Breast epithelium (tissue), 4 donors: ENCODE measurements around the gene TRIM43B. TPM values are rescaled to one million over a fixed set of nuclear protein-coding genes. Genes with fewer than 3 reads are reported as not detected.
"Not testable (repeated sequence)": the region's sequence is repeated elsewhere in the genome, so short reads cannot be mapped to it uniquely, and the experiment has no call there.

Experiments used
- DNase-seq, 2 donors: peaks; one replicate each; pipeline ENCODE4 v3.0.0-alpha.2; 2019; ENCODE audit warnings: low spot score in 2 of 2
- H3K27ac ChIP-seq, 2 donors: fragments of 200-600 bp; sonication (generic) in 1 of 2; one replicate each; pipeline ENCODE4 v1.5.1; 2016 to 2019; ENCODE audit warnings: mild to moderate bottlenecking in 1 of 2
- H3K27me3 ChIP-seq, 2 donors: fragments of 200-600 bp; sonication (generic) in 1 of 2; one replicate each; pipeline versions ENCODE4 v1.5.1 to v1.6.0; 2017 to 2019; ENCODE audit warnings: control low read depth in 1 of 2, mild to moderate bottlenecking in 1 of 2
- H3K36me3 ChIP-seq: fragments of 200-600 bp; one replicate; pipeline ENCODE4 v1.5.1; 2019
- H3K4me1 ChIP-seq, 2 donors: fragments of 200-600 bp; sonication (generic); one replicate each; pipeline ENCODE4 v1.5.1; 2016 to 2019; ENCODE audit warnings: control low read depth in 1 of 2
- H3K4me3 ChIP-seq, 3 donors: fragments of 200-600 bp; sonication (generic); 1 replicate in 2 of 3; 2 replicates in 1 of 3; pipeline ENCODE4 v1.5.1; 2016 to 2019; ENCODE audit warnings: mild to moderate bottlenecking in 3 of 3, moderate library complexity in 2 of 3
- H3K9me3 ChIP-seq, 2 donors: fragments of 200-600 bp; sonication (generic) in 1 of 2; one replicate each; pipeline ENCODE4 v1.5.1; 2016 to 2019; ENCODE audit warnings: control low read depth in 1 of 2
- CTCF ChIP-seq, 3 donors: fragments of 450-650 bp; IDR thresholded peaks; one replicate each; pipeline ENCODE4 v1.5.1; 2016 to 2017; ENCODE audit warnings: antibody characterized with exemption in 3 of 3, mild to moderate bottlenecking in 3 of 3, moderate library complexity in 3 of 3
- POLR2A ChIP-seq: fragments of 450-650 bp; IDR thresholded peaks from one replicate; pipeline ENCODE4 v1.6.1; 2016; ENCODE audit warnings: antibody characterized with exemption, mild to moderate bottlenecking, moderate library complexity
- POLR2AphosphoS5 ChIP-seq, 3 donors: sonication (generic); formaldehyde crosslinking; IDR thresholded peaks; one replicate each; pipeline ENCODE4 v1.6.1; 2017; ENCODE audit warnings: antibody characterized with exemption in 3 of 3
- intact Hi-C: fragments of 100-400 bp; cut with DNase I; formaldehyde crosslinking; loops from one replicate; pipeline ENCODE4 v1.15.1; 2023; ENCODE audit warnings: low total_unique reads
- total RNA-seq, 3 donors: library from RNA; depleted of rRNA; stranded (reverse); fragments of >200 nt; gene quantifications; one replicate each; pipeline ENCODE4 v1.1.0, GENCODE V29; 2016

Gene TRIM43B
- total RNA-seq, 3 donors from 2014 or later, result not detected

- intact Hi-C loops, result no loop called here
- DNase-seq, result no peak
- Histone ChIP-seq H3K4me3 (no peak overlapping the region), H3K36me3 (no peaks in the 10 kb centered on the region), H3K27me3 (no peaks in the 10 kb centered on the region), H3K9me3 (no peaks in the 10 kb centered on the region), H3K27ac (no peak overlapping the region), H3K4me1 (no peaks in the 10 kb centered on the region)
- no peak for TF ChIP-seq POLR2AphosphoS5 (IDR thresholded peaks at IDR 0.05)
- TF ChIP-seq CTCF (IDR thresholded peaks at IDR 0.05), result no peak
- TF ChIP-seq POLR2A, result no peak
These were observed 39.6 kb upstream of the TRIM43B start for GRCh38 chr2:95524195-95524594.

GRCh38 chr2:95514718-95515117 is 30.2 kb upstream of the TRIM43B start:
- Histone ChIP-seq H3K9me3 (no peaks in the 10 kb centered on the region), H3K36me3 (no peaks in the 10 kb centered on the region), H3K4me3 (no peak overlapping the region), H3K4me1 (no peaks in the 10 kb centered on the region), H3K27me3 (no peaks in the 10 kb centered on the region), H3K27ac (no peak overlapping the region)
- intact Hi-C loops, result no loop called here
- no peak for DNase-seq
- TF ChIP-seq CTCF (IDR thresholded peaks at IDR 0.05) (no peak), POLR2A (no peak), POLR2AphosphoS5 (IDR thresholded peaks at IDR 0.05) (no peak)

GRCh38 chr2:95514226-95514625 is 29.7 kb upstream of the TRIM43B start:
- DNase-seq, H3K4me1 ChIP-seq, H3K9me3 ChIP-seq, H3K36me3 ChIP-seq, H3K27me3 ChIP-seq, H3K27ac ChIP-seq, H3K4me3 ChIP-seq, intact Hi-C loops: not testable (repeated sequence)

- TF ChIP-seq POLR2AphosphoS5 (IDR thresholded peaks at IDR 0.05) (no peak), CTCF (IDR thresholded peaks at IDR 0.05) (no peak), POLR2A (no peak)
- no peaks in the 10 kb centered on the region for H3K9me3 ChIP-seq
- no peaks in the 10 kb centered on the region for H3K4me1 ChIP-seq
- no peaks in the 10 kb centered on the region for H3K27me3 ChIP-seq
- intact Hi-C loops, result no loop called here
- no peaks in the 10 kb centered on the region for H3K36me3 ChIP-seq
- no peak overlapping the region for H3K27ac ChIP-seq
- no peak for DNase-seq
- no peak overlapping the region for H3K4me3 ChIP-seq
These were observed 24.9 kb upstream of the TRIM43B start for GRCh38 chr2:95509408-95509807.

GRCh38 chr2:95505222-95505621 is 20.7 kb upstream of the TRIM43B start:
- intact Hi-C loops, result no loop called here
- TF ChIP-seq POLR2AphosphoS5 (IDR thresholded peaks at IDR 0.05) (no peak), POLR2A (no peak), CTCF (IDR thresholded peaks at IDR 0.05) (no peak)
- Histone ChIP-seq H3K9me3 (no peaks in the 10 kb centered on the region), H3K27me3 (no peaks in the 10 kb centered on the region), H3K27ac (no peak overlapping the region), H3K36me3 (no peaks in the 10 kb centered on the region), H3K4me1 (no peaks in the 10 kb centered on the region), H3K4me3 (no peak overlapping the region)
- no peak for DNase-seq

- TF ChIP-seq POLR2A (no peak), POLR2AphosphoS5 (IDR thresholded peaks at IDR 0.05) (no peak), CTCF (IDR thresholded peaks at IDR 0.05) (no peak)
- no peaks in the 10 kb centered on the region for H3K36me3 ChIP-seq
- no peaks in the 10 kb centered on the region for H3K9me3 ChIP-seq
- H3K27ac ChIP-seq, result no peak overlapping the region
- no peaks in the 10 kb centered on the region for H3K27me3 ChIP-seq
- no peaks in the 10 kb centered on the region for H3K4me1 ChIP-seq
- no peak for DNase-seq
- H3K4me3 ChIP-seq, result no peak overlapping the region
- intact Hi-C loops, result no loop called here
These were observed 16.3 kb upstream of the TRIM43B start for GRCh38 chr2:95500854-95501253.

- H3K4me3 ChIP-seq, H3K36me3 ChIP-seq, DNase-seq, H3K9me3 ChIP-seq, H3K4me1 ChIP-seq, H3K27ac ChIP-seq, H3K27me3 ChIP-seq, intact Hi-C loops: not testable (repeated sequence)
These were observed 7.5 kb upstream of the TRIM43B start for GRCh38 chr2:95492076-95492475.

- H3K36me3 ChIP-seq, H3K4me1 ChIP-seq, H3K27me3 ChIP-seq, DNase-seq, H3K4me3 ChIP-seq, intact Hi-C loops, H3K9me3 ChIP-seq, H3K27ac ChIP-seq: not testable (repeated sequence)
These were observed 9.5 kb downstream of the TRIM43B start for GRCh38 chr2:95475025-95475424.

GRCh38 chr2:95467984-95468383 is 16.6 kb downstream of the TRIM43B start:
- H3K36me3 ChIP-seq, result not testable (repeated sequence)

More at GRCh38 chr2:95467984-95468383, 16.6 kb downstream of the TRIM43B start:
- H3K4me3 ChIP-seq, intact Hi-C loops, H3K4me1 ChIP-seq, H3K9me3 ChIP-seq, DNase-seq, H3K27me3 ChIP-seq, H3K27ac ChIP-seq: not testable (repeated sequence)
